Progenitor cell of endocrine pancreas (in vitro differentiated cells): Measurements from ENCODE around the gene ABCC2. TPM values are rescaled to one million over a fixed set of nuclear protein-coding genes. Genes with fewer than 3 reads are reported as not detected.

ENCODE experiments used
- DNase-seq: peaks from one replicate; pipeline ENCODE4 v3.0.0; 2021; ENCODE audit warnings: low spot score; ENCODE audit not compliant: unreplicated experiment
- H3K27ac Mint-ChIP-seq: 2 replicates; pipeline ENCODE4 v1.8.0; 2021; ENCODE audit warnings: mild to moderate bottlenecking, moderate library complexity, mixed read lengths
- H3K27me3 Mint-ChIP-seq: 2 replicates; pipeline ENCODE4 v1.8.0; 2021; ENCODE audit warnings: mixed read lengths
- H3K36me3 Mint-ChIP-seq: 2 replicates; pipeline ENCODE4 v1.8.0; 2022; ENCODE audit warnings: mixed read lengths; ENCODE audit not compliant: insufficient read depth
- H3K4me1 Mint-ChIP-seq: 2 replicates; pipeline ENCODE4 v1.8.0; 2021; ENCODE audit warnings: low read depth, mixed read lengths
- H3K4me3 Mint-ChIP-seq: 2 replicates; pipeline ENCODE4 v1.8.0; 2021; ENCODE audit warnings: low read depth, mild to moderate bottlenecking, moderate library complexity, mixed read lengths
- H3K9me3 Mint-ChIP-seq: 2 replicates; pipeline ENCODE4 v1.8.0; 2021; ENCODE audit warnings: low read depth, mixed read lengths
- CTCF ChIP-seq: fragments of 200-600 bp; sonication (generic); IDR thresholded peaks from one replicate; pipeline ENCODE4 v1.5.0; 2021; ENCODE audit warnings: antibody characterized with exemption, mild to moderate bottlenecking; ENCODE audit not compliant: unreplicated experiment
- total RNA-seq: library from RNA; stranded (reverse); gene quantifications from 2 replicates; pipeline ENCODE4 v1.2.1, GENCODE V29; 2021

Gene ABCC2
- total RNA-seq, 1 donor from 2014 or later: 0.89 TPM

DNA sequence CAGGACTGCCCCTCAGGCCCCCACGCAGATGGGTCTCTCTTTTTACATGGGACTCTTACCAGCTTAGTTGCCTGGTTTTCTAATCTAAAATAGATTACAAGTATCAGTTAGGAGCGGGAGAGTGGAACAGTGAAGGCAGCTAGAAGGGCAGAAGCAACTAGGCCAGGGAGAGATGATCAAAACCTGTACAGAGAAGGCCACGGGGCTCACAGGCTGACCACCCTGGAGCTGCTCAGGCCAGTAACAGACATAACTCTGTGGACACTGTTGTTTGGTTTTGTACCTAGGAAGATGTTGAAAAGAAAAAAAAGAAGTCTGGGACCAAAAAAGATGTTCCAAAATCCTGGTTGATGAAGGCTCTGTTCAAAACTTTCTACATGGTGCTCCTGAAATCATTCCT, 16.5 kb downstream of the ABCC2 start:
- Mint-ChIP-seq H3K4me3 (no peak overlapping the region), H3K27ac (no peak overlapping the region), H3K27me3 (peaks cover 10% of the 10 kb centered on the region), H3K9me3 (no peaks in the 10 kb centered on the region), H3K4me1 (no peaks in the 10 kb centered on the region), H3K36me3 (no peaks in the 10 kb centered on the region)
- TF ChIP-seq CTCF: no peak
- DNase-seq: no peak

GRCh38 chr10:99799613-99800012, 17.2 kb downstream of the ABCC2 start:
- Mint-ChIP-seq H3K4me1 (no peaks in the 10 kb centered on the region), H3K9me3 (no peaks in the 10 kb centered on the region), H3K4me3 (no peak overlapping the region), H3K27me3 (peaks cover 10% of the 10 kb centered on the region), H3K27ac (no peak overlapping the region), H3K36me3 (no peaks in the 10 kb centered on the region)
- TF ChIP-seq CTCF: no peak
- no peak for DNase-seq

DNA sequence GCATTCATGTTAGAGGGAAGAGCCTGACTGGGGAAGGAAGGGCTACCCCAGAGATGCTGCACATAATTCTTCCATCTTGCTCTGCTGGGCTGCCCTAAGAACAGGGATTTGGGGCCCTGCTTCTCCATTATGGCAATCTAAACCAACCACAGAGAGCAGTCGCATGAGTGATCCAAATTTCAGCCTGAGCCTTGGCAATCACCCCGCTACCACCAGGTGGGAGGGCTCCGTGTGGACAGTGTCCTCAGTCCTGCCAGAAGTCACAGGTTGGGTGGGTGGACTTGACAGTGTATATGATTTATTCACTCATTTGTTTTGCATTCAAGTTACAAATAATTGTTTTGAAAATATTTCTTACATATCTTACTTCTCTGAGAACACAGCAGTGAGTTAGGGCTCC, 22.0 kb downstream of the ABCC2 start:
- TF ChIP-seq CTCF: no peak
- Mint-ChIP-seq H3K27ac (no peak overlapping the region), H3K4me3 (no peak overlapping the region), H3K9me3 (no peaks in the 10 kb centered on the region), H3K36me3 (no peaks in the 10 kb centered on the region), H3K27me3 (no peaks in the 10 kb centered on the region), H3K4me1 (no peaks in the 10 kb centered on the region)
- DNase-seq: no peak

- Mint-ChIP-seq H3K4me1 (no peaks in the 10 kb centered on the region), H3K27ac (no peak overlapping the region), H3K27me3 (no peaks in the 10 kb centered on the region), H3K4me3 (no peak overlapping the region), H3K36me3 (no peaks in the 10 kb centered on the region), H3K9me3 (no peaks in the 10 kb centered on the region)
- no peak for TF ChIP-seq CTCF
- DNase-seq: no peak
Observed at GRCh38 chr10:99805190-99805589, 22.8 kb downstream of the ABCC2 start.

- no peaks in the 10 kb centered on the region for H3K4me1 Mint-ChIP-seq
- DNase-seq: no peak
- H3K9me3 Mint-ChIP-seq: no peaks in the 10 kb centered on the region
- H3K4me3 Mint-ChIP-seq: no peak overlapping the region
- no peaks in the 10 kb centered on the region for H3K27me3 Mint-ChIP-seq
- no peak for TF ChIP-seq CTCF
- H3K27ac Mint-ChIP-seq: no peak overlapping the region
- H3K36me3 Mint-ChIP-seq: no peaks in the 10 kb centered on the region
Observed at GRCh38 chr10:99806091-99806490, 23.7 kb downstream of the ABCC2 start.

GRCh38 chr10:99807786-99808185, 25.3 kb downstream of the ABCC2 start:
- Mint-ChIP-seq H3K4me3 (no peak overlapping the region), H3K9me3 (no peaks in the 10 kb centered on the region), H3K27ac (no peak overlapping the region), H3K36me3 (no peaks in the 10 kb centered on the region), H3K4me1 (no peaks in the 10 kb centered on the region), H3K27me3 (no peaks in the 10 kb centered on the region)
- no peak for DNase-seq
- no peak for TF ChIP-seq CTCF
